SK-MEL-5 (cell line): Measurements from ENCODE around the gene HHAT. TPM values are rescaled to one million over a fixed set of nuclear protein-coding genes. Genes with fewer than 3 reads are reported as not detected.

Source experiments
- DNase-seq: peaks from one replicate; pipeline ENCODE4 v3.0.0-alpha.2; 2016; ENCODE audit warnings: low read depth, low spot score
- in situ Hi-C: cut with HindIII; loops from 2 replicates; pipeline ENCODE4 v1.10.0; 2016; ENCODE audit warnings: low sequenced_read_pairs, high pct_unique_total_duplicates, low pct_unique_long_range_greater_than_20kb
- total RNA-seq: library from RNA; depleted of rRNA; stranded (reverse); fragments of >200 nt; shearing (Covaris generic); gene quantifications from 2 replicates; pipeline ENCODE4 v1.2.3, GENCODE V29; 2014

The HHAT gene
- total RNA-seq, 1 experiment from 2014 or later: 29.4 TPM

DNA sequence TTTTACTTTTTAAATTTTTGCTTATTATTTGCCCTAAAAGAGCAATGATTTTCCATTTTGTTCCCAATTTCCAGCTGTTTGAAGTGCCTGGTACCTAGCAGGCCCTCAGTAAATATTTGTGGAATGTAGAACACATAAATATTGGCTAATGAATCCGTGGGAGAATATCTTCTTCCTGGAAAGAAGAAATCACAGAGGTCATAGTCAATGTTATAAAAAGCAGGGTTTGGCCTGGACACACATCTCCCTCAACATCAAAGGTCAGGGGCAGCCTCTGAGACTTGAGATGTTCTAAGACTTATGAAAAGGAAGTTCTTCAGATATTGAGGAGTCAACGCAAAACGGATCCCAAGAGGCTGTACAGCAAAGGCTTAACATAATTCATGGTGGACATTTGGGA, 358.1 kb downstream of the HHAT start:
- in situ Hi-C loops: no loop called here
- DNase-seq: no peak

DNA sequence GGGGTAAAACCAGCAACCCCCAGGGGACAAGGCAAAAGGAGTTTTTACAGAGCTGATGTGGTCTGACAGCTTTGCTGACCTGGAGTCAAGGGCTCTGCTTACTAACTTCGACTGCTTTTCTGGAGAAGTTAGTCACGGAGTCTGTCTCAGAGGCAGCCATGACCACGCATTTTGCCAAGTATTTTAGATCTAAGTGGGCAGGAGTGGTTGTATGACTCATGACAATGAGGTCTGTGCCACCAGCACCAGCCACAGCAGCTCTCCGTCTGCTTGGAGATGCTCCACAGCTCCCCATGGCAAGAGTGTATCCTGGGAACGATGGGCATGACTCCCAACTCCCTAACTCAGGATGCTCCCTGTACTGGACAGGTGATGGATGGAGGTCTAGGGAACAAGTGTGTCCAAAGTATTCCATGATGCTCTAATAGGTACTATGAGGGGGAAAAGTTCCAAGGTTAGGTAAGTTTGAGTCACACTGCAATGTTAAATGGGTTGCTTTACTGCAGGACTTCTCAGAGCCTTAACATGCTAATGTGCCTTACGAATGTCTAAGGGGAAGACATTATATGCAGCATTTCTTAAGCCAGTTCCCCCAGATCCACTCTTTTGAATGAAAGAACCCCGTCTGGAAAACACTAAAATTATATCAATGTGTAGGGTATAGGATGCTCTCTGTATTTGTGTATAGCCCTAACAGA, 359.0 kb downstream of the HHAT start:
- no peak for DNase-seq
- in situ Hi-C loops: no loop called here

DNA sequence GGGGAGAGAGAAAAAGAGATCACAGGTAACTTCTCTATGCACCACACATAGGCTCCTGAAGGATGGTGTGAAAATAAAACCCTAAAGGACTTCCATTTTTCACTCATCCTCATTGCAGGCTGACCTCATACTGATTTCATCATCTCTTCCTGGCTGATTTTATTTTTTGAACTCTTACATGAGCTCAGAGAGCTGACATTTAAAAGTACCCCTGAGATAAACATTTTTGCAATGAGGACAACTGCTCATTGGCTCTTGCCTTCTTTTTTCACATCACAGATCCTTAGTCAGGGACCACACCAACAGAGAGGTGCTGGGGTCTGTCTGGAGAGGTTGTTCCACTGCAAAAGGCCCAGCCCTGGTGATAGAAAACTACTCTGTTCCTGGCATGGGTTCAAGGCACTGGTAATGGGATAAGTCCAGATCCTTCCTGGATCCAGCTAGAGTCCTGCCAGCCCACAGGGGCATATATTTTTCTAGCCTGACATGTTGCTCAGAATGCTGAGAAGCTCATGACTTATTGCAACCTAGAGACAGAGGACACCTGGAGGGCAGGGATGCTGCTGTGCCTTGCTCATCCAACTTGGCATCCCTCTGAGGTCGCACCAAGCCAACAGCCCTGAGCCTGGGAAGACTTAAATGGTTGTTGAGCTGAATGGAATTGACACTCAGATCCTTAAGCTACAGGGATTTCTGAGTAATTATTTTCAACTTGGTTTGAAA, 360.0 kb downstream of the HHAT start:
- in situ Hi-C loops: no loop called here
- DNase-seq: no peak

DNA sequence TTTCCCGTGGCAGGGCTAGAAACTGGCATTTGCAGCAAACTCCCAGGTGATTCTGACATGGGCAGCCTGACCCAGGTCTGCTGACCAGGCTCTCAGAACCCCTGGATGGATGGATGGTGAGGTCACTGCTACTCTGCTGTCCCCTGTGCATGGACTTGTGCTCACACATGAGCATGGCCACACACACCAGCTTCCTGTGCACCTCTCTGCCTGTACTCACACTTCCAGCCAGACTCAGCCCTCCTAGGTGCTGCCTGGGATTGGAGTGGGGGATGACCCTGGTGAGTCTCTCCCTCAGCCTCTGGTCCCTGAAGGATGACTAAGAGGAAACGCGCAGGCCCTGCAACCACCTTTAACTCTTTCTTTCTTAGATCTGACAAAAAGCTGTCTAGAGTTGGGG, 361.1 kb downstream of the HHAT start:
- no peak for DNase-seq
- in situ Hi-C loops: no loop called here

DNA sequence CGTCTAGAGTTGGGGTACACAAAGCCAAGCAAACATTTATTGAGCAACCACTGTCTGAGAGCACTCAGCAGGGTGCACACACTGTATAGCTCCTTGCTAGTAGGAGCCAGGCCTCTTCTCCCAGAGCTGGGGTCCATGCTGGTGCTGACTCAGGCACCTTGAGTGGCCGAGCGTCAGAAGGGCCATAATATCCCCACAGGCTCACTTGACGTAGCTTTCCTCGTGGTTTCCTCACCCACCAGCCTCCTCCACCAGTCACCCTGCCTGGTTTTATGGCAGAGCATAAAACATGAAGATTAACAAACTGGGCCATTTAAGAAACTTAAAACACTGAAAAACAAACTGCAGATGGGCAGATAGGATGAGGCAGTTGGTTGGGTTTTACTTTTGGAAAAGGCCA, 361.5 kb downstream of the HHAT start:
- in situ Hi-C loops: no loop called here
- DNase-seq: no peak

DNA sequence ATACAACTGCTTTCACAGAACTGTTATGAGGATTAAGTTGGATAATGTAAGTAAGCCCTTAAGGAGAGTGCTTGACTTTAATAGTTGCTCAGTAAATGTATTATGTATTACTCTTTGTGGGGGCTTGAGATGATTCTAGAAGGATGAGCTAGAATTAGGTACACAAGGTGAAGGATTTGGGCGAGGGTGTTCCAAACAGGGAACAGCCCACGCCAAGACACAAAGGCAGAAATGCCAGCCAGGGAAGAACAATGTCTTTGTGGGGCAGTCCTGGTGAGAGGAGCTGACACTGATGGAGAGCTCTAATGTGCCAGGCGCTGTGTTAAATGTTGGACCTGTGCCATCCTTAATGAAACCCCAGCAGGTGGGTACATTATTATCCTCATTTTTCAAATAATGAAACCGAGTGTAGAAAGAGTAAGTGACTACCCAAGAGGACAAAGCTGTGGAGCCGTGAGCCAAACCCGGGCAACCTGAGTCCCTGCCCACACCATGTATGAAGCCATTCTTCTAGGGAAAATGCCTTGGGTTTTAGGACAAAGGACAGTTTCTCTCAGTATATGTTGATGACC, 362.4 kb downstream of the HHAT start:
- DNase-seq: no peak
- in situ Hi-C loops: no loop called here

DNA sequence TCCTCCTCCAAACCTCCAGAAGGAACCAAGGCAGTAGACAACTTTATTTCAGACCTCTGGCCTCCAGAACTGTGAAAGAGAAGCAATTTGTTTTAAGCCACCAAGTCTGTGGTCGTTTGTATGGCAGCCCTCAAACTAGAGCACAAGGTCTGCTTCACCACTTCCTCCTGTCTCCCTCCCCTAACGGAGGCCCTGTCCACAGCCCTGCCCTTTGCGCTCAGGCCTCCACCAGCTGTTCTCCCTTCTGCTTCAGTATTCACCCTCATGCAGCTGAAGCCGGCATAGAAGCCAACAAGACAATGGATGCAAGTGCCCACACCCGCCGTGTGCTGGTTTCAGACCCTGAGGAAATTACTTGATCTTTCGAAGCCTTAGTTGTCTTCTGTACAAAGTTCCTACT, 364.1 kb downstream of the HHAT start:
- in situ Hi-C loops: no loop called here
- no peak for DNase-seq

DNA sequence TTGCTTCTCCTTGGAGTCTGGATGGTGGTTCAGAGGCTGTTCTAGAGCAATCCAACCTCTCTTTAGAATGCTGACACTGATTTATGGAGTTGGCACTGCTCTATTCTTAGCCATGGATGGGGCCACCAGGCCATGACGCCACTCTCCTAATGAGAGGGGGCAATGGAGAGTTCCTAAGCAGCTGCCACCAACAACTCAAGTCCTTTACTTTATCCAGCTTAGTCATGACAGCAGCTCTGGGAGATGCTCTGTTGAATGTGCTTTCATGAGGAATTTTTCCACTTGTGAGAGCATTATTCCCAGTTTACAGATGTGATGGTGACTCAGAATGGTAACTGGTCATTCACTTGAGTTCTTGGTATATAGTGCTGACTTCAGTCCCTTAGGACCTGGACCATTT, 366.3 kb downstream of the HHAT start:
- in situ Hi-C loops: no loop called here
- DNase-seq: no peak

DNA sequence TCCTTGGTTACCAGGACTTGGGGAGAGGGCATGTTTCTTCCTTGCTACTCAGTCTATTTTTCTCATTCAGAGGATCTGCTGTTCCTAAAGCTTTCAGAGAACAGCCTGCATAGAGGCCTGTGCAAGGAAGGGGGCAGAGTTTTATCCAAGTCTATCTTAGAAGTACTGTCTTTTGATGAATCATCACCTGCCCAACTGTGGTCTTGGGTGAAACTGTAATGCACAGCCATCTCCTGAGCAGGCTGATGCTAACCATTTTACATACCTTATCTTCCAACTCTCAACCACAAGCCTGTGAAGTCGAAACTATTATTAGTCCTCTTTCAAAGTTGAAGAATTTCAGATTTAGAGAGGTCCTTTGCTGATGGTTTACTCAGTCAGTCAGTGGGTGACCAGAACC, 368.0 kb downstream of the HHAT start:
- in situ Hi-C loops: no loop called here
- no peak for DNase-seq

DNA sequence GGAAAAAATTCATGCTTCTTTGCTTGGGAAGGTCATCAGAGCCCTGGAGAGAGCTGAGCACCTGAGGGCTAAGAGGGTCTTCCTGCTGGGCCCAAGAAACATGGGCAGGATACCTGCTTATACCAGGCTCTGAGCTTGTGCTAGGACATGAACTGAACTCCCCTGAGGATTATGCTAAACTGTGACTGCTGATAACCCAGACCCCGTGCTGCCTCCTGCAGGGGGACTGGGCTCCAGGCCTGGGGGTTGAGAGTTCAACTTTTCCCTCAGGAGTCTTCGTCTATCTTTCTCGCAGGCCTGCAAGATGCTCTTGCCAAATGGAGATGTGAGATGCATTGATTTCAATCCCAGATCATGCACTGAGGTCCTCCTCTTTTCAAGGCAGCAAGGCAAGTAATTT, 368.5 kb downstream of the HHAT start:
- in situ Hi-C loops: no loop called here
- no peak for DNase-seq

DNA sequence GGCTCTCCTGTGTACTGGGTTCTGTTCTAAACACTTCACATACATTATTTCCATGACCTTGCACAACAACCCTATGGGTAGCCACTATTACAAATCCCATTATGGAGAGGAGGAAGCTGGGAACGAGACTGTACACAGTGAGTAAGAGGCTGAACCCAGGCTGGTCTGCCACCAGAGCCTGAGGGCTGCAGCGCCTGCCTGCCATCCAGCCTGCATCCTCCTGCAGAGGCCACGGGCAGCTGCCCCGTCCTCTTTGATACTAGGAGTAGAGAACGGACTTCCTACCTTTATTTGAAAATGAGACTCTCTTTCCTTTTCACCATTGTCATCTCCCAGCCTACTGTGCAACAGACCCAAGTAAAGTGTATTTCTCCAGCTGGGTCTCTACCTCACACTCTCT, 370.0 kb downstream of the HHAT start:
- in situ Hi-C loops: no loop called here
- DNase-seq: no peak

DNA sequence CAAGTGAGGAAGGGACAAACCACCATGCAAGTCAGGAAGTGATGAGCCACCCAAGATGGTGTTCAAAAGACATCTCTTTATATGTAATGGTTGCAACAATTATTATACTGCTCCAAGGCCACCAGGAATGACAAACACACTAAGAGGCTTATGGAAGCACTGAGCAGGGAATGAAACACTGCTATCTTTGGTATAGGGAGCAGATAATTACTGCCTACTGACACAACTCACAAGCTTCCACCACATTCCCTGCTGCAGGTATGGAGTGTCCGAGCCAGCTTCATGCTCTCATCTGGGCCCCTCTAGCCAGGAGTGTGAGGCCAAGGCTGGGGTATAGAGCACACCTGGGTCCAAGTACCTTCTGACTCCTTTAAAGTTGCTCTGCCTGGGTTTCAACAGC, 371.4 kb downstream of the HHAT start:
- DNase-seq: no peak
- in situ Hi-C loops: no loop called here

DNA sequence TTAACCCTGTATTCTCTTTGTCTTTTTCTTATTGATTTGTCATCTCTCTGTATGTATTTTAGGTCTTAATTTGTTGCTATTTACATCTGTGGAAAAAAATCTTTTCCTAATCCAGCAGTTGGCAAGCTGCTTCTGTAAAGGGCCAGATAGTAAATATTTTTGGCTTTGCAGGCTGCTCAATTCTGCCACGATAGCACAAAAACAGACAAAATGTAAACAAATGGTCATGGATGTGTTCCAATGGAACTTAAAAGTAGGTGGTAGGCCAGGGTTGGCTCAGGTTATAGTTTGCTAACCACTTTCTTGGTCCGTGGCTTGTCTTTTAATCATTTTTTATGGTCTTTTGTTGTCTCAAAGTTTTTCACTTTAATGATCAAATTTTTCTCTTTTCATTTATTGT, 371.8 kb downstream of the HHAT start:
- in situ Hi-C loops: no loop called here
- no peak for DNase-seq

DNA sequence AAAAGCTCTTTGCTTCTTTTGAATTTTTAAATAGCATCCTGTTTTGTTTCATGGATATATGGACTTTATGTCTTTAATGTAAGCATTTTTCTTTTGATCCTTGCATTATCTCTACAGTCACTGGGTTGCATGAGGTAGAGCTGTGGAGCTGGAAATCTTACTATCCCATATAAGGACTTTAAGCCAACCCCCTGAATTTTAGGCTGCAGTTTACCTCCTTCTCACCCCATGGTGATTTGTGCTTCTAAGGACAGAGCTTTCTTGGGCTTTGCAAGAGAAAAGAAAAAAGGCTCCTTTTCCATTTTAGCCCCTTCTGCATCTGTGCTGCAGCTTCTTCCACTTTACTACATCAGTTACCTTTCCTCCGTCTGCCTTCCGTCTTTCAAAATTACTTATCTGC, 373.8 kb downstream of the HHAT start:
- no peak for DNase-seq
- in situ Hi-C loops: no loop called here

DNA sequence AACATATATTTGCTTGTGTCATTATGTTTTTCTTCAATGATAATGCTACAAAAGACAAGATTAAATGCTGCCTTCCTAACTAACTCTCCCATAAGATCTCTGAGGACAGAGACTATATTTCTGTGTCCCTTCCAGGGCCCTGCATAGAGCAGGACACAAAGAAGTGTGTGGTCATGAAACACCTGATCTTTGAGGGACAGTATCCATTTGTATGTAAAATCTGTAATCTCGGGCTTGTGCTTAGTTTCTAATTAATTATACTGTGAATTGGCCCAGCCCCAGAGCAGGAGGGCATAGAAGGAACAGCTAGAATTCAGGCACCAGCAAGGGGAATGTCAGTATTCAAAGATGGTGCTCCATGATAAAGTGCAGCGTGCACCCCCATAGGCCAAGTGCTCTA, 374.9 kb downstream of the HHAT start:
- DNase-seq: no peak
- in situ Hi-C loops: no loop called here

DNA sequence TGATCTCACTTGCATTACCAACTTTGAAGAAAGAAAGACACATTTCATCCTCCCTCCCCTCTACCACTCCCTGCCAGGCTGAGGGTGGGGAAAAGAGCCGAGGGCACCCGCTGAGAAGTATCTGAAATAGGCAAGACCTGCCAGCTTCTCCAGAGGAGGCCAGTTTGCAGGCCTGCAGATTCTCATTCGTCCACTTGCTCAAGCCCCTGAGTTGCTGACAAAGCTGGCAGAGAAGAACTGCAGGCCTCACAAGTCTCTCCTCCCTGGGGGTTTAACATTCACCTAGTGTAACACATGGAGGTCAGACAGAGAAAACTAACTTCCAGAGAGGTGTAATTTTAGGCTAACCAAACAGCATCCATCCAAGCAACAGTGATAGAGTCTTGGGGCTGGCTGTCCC, 376.4 kb downstream of the HHAT start:
- in situ Hi-C loops: no loop called here
- DNase-seq: no peak

DNA sequence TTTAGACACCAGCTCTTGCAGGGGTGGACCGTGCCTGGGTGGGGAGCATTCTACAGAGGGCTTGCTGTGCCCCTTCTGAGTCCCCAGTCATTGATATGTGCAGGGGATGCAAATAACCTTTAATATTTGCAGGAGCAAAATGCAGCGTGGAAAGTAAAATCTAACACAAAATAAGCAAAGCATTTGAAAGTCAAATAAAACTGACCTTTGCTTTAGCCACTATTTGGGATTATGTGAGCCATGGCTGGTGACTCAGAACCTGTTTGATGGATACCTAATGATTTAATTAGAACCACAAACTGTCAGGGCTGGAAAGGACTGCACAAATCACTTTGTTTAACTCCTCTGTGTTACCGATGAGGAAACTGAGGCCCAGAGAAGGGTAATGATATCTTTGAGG, 377.5 kb downstream of the HHAT start:
- in situ Hi-C loops: no loop called here
- no peak for DNase-seq

DNA sequence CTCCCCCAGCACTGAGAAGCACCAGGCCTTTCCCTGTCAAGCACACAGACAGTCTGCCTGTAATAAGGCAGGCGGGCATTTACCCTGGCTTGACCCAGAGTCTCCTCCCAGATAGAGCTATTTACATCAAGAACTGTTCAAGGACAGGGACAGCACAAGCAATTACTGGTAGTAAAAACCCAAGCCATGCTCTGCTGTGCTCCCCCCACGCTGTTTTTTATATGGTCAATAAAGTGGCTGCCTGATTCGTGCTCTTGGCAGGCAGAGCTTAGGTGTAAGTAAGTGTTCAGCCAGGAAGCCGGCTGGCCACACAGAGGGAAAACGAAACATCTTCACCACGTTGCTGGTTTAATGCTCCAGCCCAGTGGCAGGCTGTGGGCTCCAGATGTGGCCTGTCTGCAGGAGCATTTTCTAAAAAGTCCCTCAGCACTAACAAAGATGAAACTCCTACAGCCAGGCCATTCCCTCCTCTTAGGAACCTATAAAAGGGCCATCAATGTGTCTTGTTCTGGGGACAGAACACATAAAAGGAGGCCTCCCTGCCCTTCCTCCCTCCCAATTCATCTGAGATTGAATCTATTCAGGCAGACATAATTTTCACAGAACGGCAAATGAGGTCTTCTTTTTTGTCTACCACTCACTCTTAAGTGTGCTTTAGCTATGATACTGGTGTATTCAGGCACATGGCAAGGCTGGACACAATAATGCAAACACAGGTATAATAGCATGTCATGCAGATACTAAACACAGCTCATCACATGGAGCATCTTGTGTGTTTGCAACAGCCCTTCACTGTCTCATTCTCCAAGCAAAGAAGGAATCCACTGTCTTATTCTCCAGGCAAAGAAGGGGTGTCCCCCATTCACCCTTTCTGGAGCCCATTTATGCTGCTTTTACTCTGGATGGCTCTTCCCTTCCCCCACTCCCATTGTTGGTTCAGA, 378.9 kb downstream of the HHAT start:
- in situ Hi-C loops: no loop called here
- DNase-seq: no peak
